ENCODE measurements around the gene PIGN. TPM values are rescaled to one million over a fixed set of nuclear protein-coding genes. Genes with fewer than 3 reads are reported as not detected.

PIGN gene
- total RNA-seq, 1 experiment from 2014 or later: 52.5 TPM

GRCh38 chr18:62018759-62019041, 168.2 kb downstream of the PIGN start:
- Mint-ChIP-seq H3K27ac (ENCODE audit: unreplicated experiment) (no peak overlapping the region), H3K4me3 (ENCODE audit: low read depth, unreplicated experiment) (no peak overlapping the region), H3K4me1 (ENCODE audit: low read depth, unreplicated experiment) (no peaks in the 10 kb centered on the region), H3K27me3 (ENCODE audit: unreplicated experiment) (peaks cover 7% of the 10 kb centered on the region), H3K36me3 (ENCODE audit: insufficient read depth, unreplicated experiment) (no peaks in the 10 kb centered on the region), H3K9me3 (ENCODE audit: low read depth, unreplicated experiment) (no peaks in the 10 kb centered on the region)
- BruUV-seq (replicated peaks): no TSS peak
- DNase-seq: no peak
- CTCF ChIA-PET: no interaction called here
- intact Hi-C loops (cut with micrococcal nuclease; ENCODE audit: unreplicated experiment): no loop called here
- TF ChIP-seq, protein P1, sequence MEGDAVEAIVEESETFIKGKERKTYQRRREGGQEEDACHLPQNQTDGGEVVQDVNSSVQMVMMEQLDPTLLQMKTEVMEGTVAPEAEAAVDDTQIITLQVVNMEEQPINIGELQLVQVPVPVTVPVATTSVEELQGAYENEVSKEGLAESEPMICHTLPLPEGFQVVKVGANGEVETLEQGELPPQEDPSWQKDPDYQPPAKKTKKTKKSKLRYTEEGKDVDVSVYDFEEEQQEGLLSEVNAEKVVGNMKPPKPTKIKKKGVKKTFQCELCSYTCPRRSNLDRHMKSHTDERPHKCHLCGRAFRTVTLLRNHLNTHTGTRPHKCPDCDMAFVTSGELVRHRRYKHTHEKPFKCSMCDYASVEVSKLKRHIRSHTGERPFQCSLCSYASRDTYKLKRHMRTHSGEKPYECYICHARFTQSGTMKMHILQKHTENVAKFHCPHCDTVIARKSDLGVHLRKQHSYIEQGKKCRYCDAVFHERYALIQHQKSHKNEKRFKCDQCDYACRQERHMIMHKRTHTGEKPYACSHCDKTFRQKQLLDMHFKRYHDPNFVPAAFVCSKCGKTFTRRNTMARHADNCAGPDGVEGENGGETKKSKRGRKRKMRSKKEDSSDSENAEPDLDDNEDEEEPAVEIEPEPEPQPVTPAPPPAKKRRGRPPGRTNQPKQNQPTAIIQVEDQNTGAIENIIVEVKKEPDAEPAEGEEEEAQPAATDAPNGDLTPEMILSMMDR (IDR thresholded peaks at IDR 0.05; ENCODE audit: unreplicated experiment): no peak

DNA sequence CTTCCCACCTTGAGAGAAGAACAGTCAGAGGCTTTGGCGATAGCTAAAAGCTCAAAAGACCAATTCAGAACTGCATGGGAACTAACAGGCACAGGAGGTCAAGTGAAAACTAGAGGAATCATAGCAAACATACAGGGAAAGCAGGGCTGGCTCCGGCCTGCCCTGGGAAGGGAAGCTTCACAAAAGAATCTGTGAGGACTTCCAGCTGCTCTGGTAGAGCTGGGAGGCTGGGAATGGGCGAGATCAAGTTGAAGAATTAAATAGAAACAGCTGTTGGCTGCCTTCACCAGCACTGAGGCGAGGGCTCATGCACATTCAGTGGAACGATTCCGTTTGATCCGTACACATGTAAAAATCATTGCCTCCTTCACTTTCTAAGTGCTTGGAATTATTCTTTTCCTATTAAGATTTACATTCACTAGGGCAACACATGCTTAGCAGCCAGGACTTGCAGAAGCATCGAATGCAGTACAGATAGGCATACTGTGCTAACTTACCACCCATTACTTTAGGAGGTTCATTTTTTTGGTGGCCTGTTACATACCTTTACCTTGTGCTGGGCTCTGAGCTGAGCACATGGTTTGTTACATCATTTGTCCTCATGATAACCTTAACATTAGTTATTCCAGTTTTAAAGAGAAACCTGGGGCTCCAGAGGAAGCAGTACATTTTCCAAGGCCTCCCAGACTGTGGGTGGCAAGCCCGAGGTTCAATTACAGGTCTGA, 168.7 kb downstream of the PIGN start:
- Mint-ChIP-seq H3K27me3 (ENCODE audit: unreplicated experiment) (peaks cover 2% of the 10 kb centered on the region), H3K36me3 (ENCODE audit: insufficient read depth, unreplicated experiment) (no peaks in the 10 kb centered on the region), H3K27ac (ENCODE audit: unreplicated experiment) (no peak overlapping the region), H3K4me3 (ENCODE audit: low read depth, unreplicated experiment) (no peak overlapping the region), H3K9me3 (ENCODE audit: low read depth, unreplicated experiment) (no peaks in the 10 kb centered on the region), H3K4me1 (ENCODE audit: low read depth, unreplicated experiment) (no peaks in the 10 kb centered on the region)
- no peak for DNase-seq
- intact Hi-C loops (cut with micrococcal nuclease; ENCODE audit: unreplicated experiment): no loop called here
- BruUV-seq (replicated peaks): no TSS peak
- CTCF ChIA-PET: interaction anchor here (0.7 kb wide), 1 partner anchor 16 kb away, joined by 3 read pairs; no protein-coding TSS in a partner anchor
- TF ChIP-seq, protein P1 (IDR thresholded peaks at IDR 0.05; ENCODE audit: unreplicated experiment): no peak

GRCh38 chr18:62017618-62018017, 169.2 kb downstream of the PIGN start:
- DNase-seq: no peak
- no peaks in the 10 kb centered on the region for H3K36me3 Mint-ChIP-seq (ENCODE audit: insufficient read depth, unreplicated experiment)
- no peaks in the 10 kb centered on the region for H3K4me1 Mint-ChIP-seq (ENCODE audit: low read depth, unreplicated experiment)
- BruUV-seq (replicated peaks): no TSS peak
- no peak overlapping the region for H3K4me3 Mint-ChIP-seq (ENCODE audit: low read depth, unreplicated experiment)
- H3K9me3 Mint-ChIP-seq (ENCODE audit: low read depth, unreplicated experiment): no peaks in the 10 kb centered on the region
- no peaks in the 10 kb centered on the region for H3K27me3 Mint-ChIP-seq (ENCODE audit: unreplicated experiment)
- no peak overlapping the region for H3K27ac Mint-ChIP-seq (ENCODE audit: unreplicated experiment)
- TF ChIP-seq, protein P1 (IDR thresholded peaks at IDR 0.05; ENCODE audit: unreplicated experiment): no peak
- intact Hi-C loops (cut with micrococcal nuclease; ENCODE audit: unreplicated experiment): no loop called here
- CTCF ChIA-PET: interaction anchor here (0.7 kb wide), 1 partner anchor 17 kb away, joined by 3 read pairs; no protein-coding TSS in a partner anchor

DNA sequence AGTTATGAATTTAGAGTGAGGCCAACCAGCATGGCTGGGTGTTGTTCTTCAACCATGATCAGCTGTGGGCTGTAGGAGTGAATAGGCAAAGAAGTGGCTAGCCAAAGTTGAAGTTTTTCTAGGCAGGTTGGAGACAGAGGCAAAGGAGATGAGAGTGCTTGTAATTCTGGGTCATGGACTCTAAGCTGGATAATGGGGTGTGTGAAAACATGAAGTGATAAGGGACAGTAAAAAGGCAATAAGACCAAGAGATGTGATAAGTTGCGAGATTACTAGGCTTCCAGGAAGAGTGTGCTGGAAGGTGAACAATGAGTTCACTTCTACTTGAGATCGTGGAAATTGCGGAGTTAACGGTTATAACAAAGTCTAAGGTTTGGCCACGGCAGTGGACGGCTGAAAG, 175.4 kb downstream of the PIGN start:
- H3K4me1 Mint-ChIP-seq (ENCODE audit: low read depth, unreplicated experiment): no peaks in the 10 kb centered on the region
- H3K9me3 Mint-ChIP-seq (ENCODE audit: low read depth, unreplicated experiment): peaks cover 5% of the 10 kb centered on the region
- no peak overlapping the region for H3K27ac Mint-ChIP-seq (ENCODE audit: unreplicated experiment)
- no peaks in the 10 kb centered on the region for H3K36me3 Mint-ChIP-seq (ENCODE audit: insufficient read depth, unreplicated experiment)
- BruUV-seq (replicated peaks): no TSS peak
- H3K27me3 Mint-ChIP-seq (ENCODE audit: unreplicated experiment): no peaks in the 10 kb centered on the region
- CTCF ChIA-PET: no interaction called here
- TF ChIP-seq, protein P1 (IDR thresholded peaks at IDR 0.05; ENCODE audit: unreplicated experiment): no peak
- no peak for DNase-seq
- no peak overlapping the region for H3K4me3 Mint-ChIP-seq (ENCODE audit: low read depth, unreplicated experiment)
- intact Hi-C loops (cut with micrococcal nuclease; ENCODE audit: unreplicated experiment): no loop called here
